HG02970 (cell line): Measurements from ENCODE around the gene SNRNP25.
"Not testable (repeated sequence)": the region's sequence is repeated elsewhere in the genome, so short reads cannot be mapped to it uniquely, and the experiment has no call there.

ENCODE experiments used
- ATAC-seq: cut with Tn5 transposase; IDR thresholded peaks from one replicate; pipeline ENCODE4 v1.9.1; 2021; ENCODE audit warnings: mild to moderate bottlenecking, moderate library complexity, moderate number of reproducible peaks; ENCODE audit not compliant: unreplicated experiment, low FRiP score

Gene SNRNP25

GRCh38 chr16:53346-54236 lies at the start of gene SNRNP25, which contains the start of gene POLR3K:
Gene SNRNP25 (plus strand): TSS chr16:53828. CDS start chr16:54017, 189 bp downstream.
Gene POLR3K (minus strand): TSS chr16:53608. CDS start chr16:53586, 22 bp downstream.
- peak; percentile 88 for ATAC-seq

GRCh38 chr16:9903-10665 lies 43.5 kb upstream of the SNRNP25 start:
- no peak for ATAC-seq

GRCh38 chr16:10772-11171 lies 42.9 kb upstream of the SNRNP25 start:
- not testable (repeated sequence) for ATAC-seq

- ATAC-seq = not testable (repeated sequence)
Measured at GRCh38 chr16:17062-17765, 36.4 kb upstream of the SNRNP25 start.

DNA sequence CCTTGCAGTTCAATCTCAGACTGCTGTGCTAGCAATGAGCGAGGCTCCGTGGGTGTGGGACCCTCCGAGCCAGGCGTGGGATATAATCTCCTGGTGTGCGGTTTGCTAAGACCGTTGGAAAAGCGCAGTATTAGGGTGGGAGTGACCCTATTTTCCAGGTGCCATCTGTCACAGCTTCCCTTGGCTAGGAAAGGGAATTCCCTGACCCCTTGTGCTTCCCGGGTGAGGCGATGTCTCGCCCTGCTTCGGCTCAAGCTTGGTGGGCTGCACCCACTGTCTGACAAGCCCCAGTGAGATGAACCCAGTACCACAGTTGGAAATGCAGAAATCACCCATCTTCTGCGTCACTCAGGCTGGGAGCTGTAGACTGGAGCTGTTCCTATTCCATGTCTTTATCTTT lies 32.7 kb upstream of the SNRNP25 start:
- ATAC-seq = not testable (repeated sequence)

DNA sequence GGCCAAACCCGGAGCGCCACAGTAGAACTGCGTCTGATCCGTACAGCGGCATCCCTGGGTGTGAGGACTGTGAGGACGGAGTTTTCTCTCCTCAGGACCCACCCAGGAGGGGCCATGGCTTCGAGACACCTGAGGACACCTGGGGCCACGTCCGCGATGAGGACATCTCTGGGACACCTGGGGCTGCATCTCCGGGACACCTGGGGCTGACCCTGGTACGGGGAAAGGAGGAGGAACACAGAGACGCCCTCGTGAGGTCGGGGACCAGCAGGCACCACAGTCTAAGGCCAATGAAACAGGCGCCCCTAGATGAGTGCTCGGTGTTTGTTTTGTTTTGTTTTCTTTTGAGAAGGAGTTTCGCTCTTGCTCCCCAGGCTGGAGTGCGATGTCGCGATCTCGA lies 29.5 kb upstream of the SNRNP25 start:
- not testable (repeated sequence) for ATAC-seq

DNA sequence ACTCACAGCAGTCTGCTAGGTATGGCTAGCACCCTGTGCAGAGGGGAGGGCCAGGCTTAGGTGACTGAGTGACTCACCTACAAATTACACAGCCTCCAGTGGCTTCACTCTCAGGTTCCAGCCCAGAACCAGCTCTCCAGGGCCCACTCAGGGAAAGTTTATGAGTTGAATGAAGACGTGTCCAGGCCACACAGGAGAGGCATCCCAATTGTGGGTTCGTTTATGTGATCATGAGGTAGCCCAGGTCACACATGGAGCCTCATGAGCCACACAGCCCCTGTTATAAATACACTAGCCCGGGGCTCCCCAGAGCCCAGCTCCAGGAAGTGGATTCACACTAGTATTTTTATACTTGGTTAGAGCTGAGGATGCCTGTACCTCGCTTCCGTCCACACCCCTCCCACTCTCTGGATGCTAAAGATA lies 27.7 kb upstream of the SNRNP25 start:
- not testable (repeated sequence) for ATAC-seq

GRCh38 chr16:30627-31026 lies 23.0 kb upstream of the SNRNP25 start:
- ATAC-seq = not testable (repeated sequence)

DNA sequence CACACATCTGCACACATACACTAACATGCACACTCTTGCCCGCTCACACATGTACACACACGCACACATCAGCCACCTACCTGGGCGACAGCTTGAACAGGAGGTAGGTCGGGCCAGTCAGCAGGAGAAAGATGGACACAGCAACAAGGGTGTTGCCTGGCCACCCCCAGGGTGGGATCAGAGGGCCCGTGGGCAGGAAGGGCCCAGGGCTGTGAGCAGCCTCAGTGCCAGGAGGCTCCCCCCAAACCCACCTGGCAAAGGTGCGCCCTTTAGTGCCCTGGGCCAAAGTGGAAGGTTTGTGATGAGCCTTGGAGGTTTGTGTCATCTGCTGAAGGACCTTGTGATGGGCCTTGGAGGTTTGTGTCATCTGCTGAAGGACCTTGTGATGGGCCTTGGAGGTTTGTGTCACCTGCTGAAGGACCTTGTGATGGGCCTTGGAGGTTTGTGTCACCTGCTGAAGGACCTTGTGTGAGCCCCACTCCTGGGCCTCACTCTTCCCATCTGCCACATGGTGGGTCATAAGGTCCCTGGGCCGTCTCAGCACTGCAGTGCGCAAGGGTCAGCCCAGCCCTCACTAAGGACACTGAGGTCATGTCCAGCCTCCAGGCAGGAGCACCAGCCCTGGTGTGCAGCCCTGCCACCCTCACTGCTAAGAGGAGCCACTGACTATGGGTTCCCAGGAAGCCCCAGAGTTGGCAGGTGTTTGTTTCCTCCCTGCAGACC lies 20.3 kb upstream of the SNRNP25 start:
- ATAC-seq = not testable (repeated sequence)

DNA sequence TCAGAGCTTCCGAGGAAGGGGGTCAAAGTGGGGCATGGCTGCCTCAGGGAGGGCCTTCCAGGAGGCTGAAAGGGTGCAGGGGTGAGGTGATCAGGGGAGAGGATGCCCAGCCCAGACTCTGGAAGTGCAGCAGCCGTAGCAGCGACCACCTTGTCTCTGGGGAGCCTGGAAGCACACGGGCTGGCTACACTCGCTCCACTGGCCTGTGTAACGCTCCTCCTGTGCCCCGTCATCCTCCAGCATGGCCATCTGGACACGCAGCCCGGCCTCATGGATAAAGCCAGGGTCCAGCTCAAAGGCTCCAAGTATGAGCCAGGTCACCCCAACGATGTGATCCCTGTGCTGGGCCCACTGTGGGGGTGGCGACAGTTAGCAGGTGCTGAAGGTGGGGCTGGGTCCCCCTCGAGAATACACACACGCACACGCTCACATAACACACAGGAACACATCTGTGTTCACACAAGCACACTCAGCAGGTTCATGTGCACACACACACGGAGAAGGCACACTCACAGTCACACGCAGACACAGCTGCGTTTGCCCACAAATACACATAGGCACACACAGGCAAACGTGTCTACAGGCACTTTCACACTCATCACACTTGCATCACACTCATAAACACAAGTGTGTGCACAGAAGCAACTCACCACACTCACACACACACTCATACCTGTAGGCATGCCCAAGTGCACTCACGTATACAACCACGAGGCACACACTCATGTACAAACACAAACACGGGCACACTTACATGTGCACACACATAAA lies 19.6 kb upstream of the SNRNP25 start:
- no peak for ATAC-seq

GRCh38 chr16:34648-34987 lies 19.0 kb upstream of the SNRNP25 start:
- no peak for ATAC-seq

- ATAC-seq = no peak
Measured at GRCh38 chr16:35011-35677, 18.5 kb upstream of the SNRNP25 start.

DNA sequence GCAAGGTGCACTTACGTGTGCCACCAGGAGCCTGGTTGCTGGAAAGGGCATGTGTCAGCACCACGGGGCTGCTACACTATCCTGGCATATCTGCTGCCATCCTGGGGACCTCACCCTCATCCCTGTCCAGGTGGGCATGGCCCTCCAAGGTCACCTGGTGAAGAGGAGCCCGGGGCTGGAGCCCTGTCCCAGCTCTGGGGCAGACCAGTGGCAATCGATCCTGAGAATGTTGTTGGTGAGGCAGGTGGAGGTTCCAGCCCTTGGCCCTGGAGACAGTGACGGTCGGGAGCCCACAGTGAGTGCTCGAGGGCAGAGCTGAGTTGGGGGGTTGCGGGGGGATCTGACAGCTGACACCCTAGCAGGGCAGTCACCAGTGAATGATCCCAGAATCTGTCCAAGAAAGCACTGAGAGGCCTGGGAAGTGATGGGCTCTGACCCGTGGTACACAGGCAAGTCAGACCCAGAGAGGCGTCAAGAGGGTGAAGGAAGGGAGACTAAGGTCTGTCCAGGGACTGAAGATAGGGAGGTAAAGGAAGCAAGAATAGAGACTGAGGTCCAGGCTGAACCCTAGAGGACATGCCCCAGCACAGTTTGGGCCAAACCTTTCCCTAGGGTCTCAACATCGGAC lies 17.8 kb upstream of the SNRNP25 start:
- ATAC-seq = no peak

DNA sequence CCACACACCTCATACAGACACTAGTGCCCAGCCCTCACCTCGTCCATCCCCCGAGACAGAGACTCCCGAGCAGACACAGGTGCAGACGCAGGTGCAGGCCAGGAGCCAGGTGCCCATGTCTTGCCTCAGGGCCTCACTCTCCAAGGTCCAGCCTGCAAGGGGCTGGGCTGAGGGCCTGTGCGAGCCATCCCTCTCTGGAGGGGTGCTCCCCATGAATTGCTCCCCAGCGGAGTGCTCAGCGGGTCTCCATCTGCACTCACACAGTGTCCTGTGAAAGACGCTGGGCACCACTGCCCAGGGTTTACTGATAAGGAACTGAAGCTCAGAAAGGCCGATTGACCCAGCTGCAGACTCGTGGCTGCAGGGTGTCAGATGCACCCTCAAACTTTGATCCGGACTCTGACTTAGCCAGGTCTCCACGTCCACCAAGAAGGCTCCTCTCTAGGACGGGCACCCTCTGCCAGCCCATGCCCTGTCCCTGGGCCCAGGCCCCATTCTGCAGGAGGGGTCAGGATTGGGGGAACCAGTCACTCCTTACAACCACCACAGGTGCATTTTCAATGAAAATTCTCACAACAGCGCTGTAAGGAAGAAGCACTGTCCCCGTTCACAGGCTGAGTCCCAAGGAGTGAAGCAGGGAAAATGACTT lies 17.2 kb upstream of the SNRNP25 start:
- ATAC-seq = no peak

- ATAC-seq = no peak
Measured at GRCh38 chr16:37511-37910, 16.1 kb upstream of the SNRNP25 start.

DNA sequence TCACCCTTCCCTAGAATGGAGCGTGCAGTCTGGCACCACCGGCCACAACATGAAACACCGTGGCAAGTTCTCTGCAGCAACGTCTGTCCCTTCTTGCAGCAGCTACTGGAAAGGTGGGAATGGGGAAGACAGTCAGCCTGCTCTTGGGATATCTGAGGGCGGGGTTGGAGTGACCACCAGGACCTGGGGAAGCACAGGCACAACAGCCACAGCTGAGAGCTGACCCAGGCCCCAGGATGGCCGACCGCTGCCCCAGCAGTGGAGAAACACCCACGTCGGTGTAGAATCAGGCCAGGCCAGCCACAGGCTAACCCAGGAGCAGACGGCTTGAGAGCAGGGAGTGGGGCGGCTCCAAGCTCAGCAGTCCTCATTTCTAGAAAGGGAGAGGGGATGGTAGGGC lies 15.4 kb upstream of the SNRNP25 start:
- ATAC-seq = not testable (repeated sequence)

DNA sequence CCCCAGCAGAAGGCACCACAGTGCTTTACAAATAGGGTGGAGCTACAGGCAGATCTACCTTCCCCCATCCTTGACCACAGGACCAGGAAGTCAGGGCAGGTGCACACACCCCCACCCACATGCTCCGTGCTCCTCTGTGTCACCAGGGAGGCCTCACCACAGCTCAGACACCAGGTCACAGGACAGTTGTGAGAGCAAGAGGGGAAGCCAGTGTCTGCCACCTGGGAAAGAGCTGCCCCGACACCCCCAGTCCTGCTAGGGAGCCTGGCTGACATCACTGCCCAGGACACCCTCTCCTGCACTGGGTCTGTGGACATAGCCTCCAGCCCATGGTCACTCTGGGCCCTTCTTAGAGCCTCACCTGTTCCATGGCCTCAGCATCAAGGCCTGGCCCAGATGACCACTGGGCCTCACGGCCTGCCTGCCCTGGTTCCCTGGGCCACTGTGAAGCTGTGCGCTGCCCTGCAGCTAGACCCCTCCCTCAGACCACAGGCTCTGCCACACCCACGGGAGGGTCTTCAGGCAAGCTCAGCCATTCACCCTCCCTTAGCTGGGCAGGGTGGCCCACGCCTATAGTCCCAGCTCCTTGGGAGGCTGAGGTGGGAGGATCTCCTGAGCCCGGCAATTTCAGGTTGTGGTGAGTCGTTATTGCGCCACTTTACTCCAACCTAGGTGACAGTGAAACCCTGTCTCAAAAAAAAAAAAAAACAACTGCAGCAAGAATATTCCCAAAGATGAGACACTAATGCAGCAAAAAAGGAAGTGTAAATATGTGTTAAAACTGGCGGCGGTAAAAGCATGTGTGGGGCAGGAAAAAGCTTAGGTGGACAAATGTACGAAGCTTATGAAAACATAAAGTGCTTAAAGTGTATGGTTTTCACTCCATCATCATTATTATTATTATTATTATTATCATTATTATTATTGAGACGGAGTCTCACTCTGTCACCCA lies 14.4 kb upstream of the SNRNP25 start:
- peak; percentile 52 for ATAC-seq
